ENCODE data around the gene KIDINS220. TPM values are rescaled to one million over a fixed set of nuclear protein-coding genes. Genes with fewer than 3 reads are reported as not detected.

Gene KIDINS220
- total RNA-seq, 1 donor from 2014 or later, result 47.8 TPM

DNA sequence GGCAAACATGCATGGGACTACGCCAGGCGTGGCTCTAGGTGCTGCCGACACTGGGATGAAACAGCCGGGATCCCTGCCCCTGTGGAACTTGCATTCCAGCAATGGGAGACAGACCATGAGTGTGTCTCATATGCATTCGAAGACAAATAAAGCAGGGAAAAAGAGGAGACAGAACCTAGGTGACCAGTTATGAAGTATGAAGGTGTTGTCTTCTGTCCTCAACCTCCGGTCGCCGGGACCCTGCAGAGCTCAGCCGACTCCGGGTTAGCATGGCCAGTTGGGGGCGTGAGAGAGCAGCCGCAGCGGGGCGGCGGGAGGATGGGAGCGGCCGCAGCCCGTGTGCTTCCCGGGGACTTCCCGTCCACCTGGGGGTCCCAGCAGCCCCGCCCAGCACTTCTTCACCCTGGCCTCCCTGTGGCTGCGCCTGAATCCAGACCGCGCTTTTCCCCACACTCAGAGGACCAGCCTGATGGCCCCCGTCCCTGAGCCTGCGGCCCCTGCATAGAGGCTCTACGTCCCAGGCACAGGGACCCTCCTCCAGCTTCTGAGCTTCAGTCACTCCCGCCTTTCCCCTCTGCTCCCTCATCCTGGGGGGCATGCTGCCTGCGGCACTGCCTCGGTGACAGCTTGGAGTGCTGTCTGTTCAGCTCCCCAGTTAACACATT, 144.1 kb downstream of the KIDINS220 start:
- Histone ChIP-seq H3K79me2 (ENCODE audit: insufficient read depth, low read length) (no peaks in the 10 kb centered on the region), H3K4me1 (ENCODE audit: insufficient read depth, low read length) (no peaks in the 10 kb centered on the region), H3K4me3 (ENCODE audit: insufficient read depth, low read depth, low read length) (no peak overlapping the region), H3K36me3 (ENCODE audit: insufficient read depth, low read length) (no peaks in the 10 kb centered on the region), H3K9ac (ENCODE audit: low read length) (no peak overlapping the region), H4K20me1 (ENCODE audit: insufficient read depth, low read length) (no peaks in the 10 kb centered on the region), H3K27me3 (ENCODE audit: insufficient read depth, low read length) (no peaks in the 10 kb centered on the region), H3K4me2 (ENCODE audit: low read length) (peak overlapping the region; percentile 50), H3K27ac (ENCODE audit: low read depth, low read length) (no peak overlapping the region), H2AFZ (ENCODE audit: low read depth, low read length) (peak overlapping the region; percentile 46), H3K9me3 (ENCODE audit: insufficient read depth, low read depth, low read length) (no peaks in the 10 kb centered on the region)
- H3K27me3 Mint-ChIP-seq (ENCODE audit: low read depth, unreplicated experiment), result peaks cover 12% of the 10 kb centered on the region
- no peak overlapping the region for H3K4me3 Mint-ChIP-seq (ENCODE audit: unreplicated experiment)
- H3K27ac Mint-ChIP-seq (ENCODE audit: unreplicated experiment), result no peak overlapping the region
- H3K36me3 Mint-ChIP-seq (ENCODE audit: low read depth, unreplicated experiment), result no peaks in the 10 kb centered on the region
- DNase-seq (ENCODE audit: low read depth), result no peak
- TF ChIP-seq, protein P1, sequence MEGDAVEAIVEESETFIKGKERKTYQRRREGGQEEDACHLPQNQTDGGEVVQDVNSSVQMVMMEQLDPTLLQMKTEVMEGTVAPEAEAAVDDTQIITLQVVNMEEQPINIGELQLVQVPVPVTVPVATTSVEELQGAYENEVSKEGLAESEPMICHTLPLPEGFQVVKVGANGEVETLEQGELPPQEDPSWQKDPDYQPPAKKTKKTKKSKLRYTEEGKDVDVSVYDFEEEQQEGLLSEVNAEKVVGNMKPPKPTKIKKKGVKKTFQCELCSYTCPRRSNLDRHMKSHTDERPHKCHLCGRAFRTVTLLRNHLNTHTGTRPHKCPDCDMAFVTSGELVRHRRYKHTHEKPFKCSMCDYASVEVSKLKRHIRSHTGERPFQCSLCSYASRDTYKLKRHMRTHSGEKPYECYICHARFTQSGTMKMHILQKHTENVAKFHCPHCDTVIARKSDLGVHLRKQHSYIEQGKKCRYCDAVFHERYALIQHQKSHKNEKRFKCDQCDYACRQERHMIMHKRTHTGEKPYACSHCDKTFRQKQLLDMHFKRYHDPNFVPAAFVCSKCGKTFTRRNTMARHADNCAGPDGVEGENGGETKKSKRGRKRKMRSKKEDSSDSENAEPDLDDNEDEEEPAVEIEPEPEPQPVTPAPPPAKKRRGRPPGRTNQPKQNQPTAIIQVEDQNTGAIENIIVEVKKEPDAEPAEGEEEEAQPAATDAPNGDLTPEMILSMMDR (IDR thresholded peaks at IDR 0.05; ENCODE audit: insufficient read depth, low read depth, low read length), result peak; percentile 38
- TF ChIP-seq EZH2 (IDR thresholded peaks at IDR 0.05; ENCODE audit: insufficient read depth, low read length), result no peak
- FAIRE-seq, result no peak
- H3K4me1 Mint-ChIP-seq (ENCODE audit: low read depth, unreplicated experiment), result peaks cover 4% of the 10 kb centered on the region
- peaks cover 8% of the 10 kb centered on the region for H3K9me3 Mint-ChIP-seq (ENCODE audit: unreplicated experiment)

DNA sequence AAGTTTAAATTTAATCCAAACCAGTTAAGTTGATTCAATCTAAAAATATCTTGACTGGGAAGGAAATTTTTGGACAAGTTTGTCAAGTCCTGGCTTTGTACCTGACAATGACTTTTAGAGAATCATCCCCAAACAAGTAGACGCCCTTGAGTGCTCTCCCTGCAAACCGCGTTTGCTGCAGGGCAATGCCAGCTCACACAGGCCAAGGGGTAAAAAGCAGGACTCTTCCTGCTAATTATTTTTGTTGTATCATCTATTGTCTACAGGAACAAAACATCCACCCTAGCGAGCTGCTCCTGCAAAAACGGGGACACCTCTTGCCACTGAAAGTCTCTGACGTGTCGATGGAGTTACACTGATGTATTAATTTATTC, 144.6 kb downstream of the KIDINS220 start:
- Histone ChIP-seq H3K27me3 (ENCODE audit: insufficient read depth, low read length) (no peaks in the 10 kb centered on the region), H3K27ac (ENCODE audit: low read depth, low read length) (no peak overlapping the region), H3K4me1 (ENCODE audit: insufficient read depth, low read length) (no peaks in the 10 kb centered on the region), H2AFZ (ENCODE audit: low read depth, low read length) (peak overlapping the region; percentile 46), H4K20me1 (ENCODE audit: insufficient read depth, low read length) (no peaks in the 10 kb centered on the region), H3K36me3 (ENCODE audit: insufficient read depth, low read length) (no peaks in the 10 kb centered on the region), H3K9me3 (ENCODE audit: insufficient read depth, low read depth, low read length) (no peaks in the 10 kb centered on the region), H3K79me2 (ENCODE audit: insufficient read depth, low read length) (no peaks in the 10 kb centered on the region), H3K4me2 (ENCODE audit: low read length) (peak overlapping the region; percentile 50), H3K4me3 (ENCODE audit: insufficient read depth, low read depth, low read length) (no peak overlapping the region), H3K9ac (ENCODE audit: low read length) (no peak overlapping the region)
- H3K36me3 Mint-ChIP-seq (ENCODE audit: low read depth, unreplicated experiment), result no peaks in the 10 kb centered on the region
- no peak for FAIRE-seq
- DNase-seq (ENCODE audit: low read depth), result no peak
- H3K9me3 Mint-ChIP-seq (ENCODE audit: unreplicated experiment), result peaks cover 6% of the 10 kb centered on the region
- H3K4me1 Mint-ChIP-seq (ENCODE audit: low read depth, unreplicated experiment), result peaks cover 4% of the 10 kb centered on the region
- H3K27ac Mint-ChIP-seq (ENCODE audit: unreplicated experiment), result no peak overlapping the region
- no peak for TF ChIP-seq EZH2 (IDR thresholded peaks at IDR 0.05; ENCODE audit: insufficient read depth, low read length)
- TF ChIP-seq, protein P1 (IDR thresholded peaks at IDR 0.05; ENCODE audit: insufficient read depth, low read depth, low read length), result no peak
- H3K27me3 Mint-ChIP-seq (ENCODE audit: low read depth, unreplicated experiment), result peaks cover 12% of the 10 kb centered on the region
- no peak overlapping the region for H3K4me3 Mint-ChIP-seq (ENCODE audit: unreplicated experiment)

DNA sequence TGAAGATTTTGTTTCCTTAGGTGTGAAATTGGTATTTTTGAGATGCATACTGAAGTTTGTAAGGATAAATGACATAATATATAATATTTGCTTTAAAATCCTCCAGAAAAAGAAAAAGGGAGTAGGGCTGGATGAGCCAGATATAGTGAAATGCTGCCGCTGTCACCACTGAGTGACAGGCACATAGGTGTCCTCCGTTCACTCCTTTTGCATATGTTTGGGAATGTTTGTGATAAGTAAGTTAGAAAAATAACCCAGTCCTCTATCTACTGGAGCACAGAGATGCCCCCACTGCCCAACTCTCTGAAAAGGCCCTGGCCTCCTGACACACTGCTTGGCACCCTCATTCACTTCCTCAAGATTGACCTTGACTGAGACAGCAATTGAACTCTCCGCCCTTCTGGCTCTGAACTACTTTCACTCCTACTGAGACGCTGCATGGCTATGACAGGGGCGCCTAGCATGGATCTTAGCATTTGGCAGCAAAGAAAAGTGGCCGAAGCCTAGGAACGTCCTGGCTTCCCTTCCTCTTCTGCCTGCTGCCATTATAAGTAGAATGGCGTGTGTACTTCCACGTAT, 145.5 kb downstream of the KIDINS220 start:
- Histone ChIP-seq H3K9ac (ENCODE audit: low read length) (no peak overlapping the region), H3K36me3 (ENCODE audit: insufficient read depth, low read length) (no peaks in the 10 kb centered on the region), H4K20me1 (ENCODE audit: insufficient read depth, low read length) (no peaks in the 10 kb centered on the region), H3K27ac (ENCODE audit: low read depth, low read length) (no peak overlapping the region), H3K4me3 (ENCODE audit: insufficient read depth, low read depth, low read length) (no peak overlapping the region), H2AFZ (ENCODE audit: low read depth, low read length) (no peak overlapping the region), H3K4me2 (ENCODE audit: low read length) (no peak overlapping the region), H3K4me1 (ENCODE audit: insufficient read depth, low read length) (no peaks in the 10 kb centered on the region), H3K79me2 (ENCODE audit: insufficient read depth, low read length) (no peaks in the 10 kb centered on the region), H3K27me3 (ENCODE audit: insufficient read depth, low read length) (no peaks in the 10 kb centered on the region), H3K9me3 (ENCODE audit: insufficient read depth, low read depth, low read length) (no peaks in the 10 kb centered on the region)
- Mint-ChIP-seq H3K27ac (ENCODE audit: unreplicated experiment) (no peak overlapping the region), H3K27me3 (ENCODE audit: low read depth, unreplicated experiment) (peaks cover 7% of the 10 kb centered on the region), H3K4me1 (ENCODE audit: low read depth, unreplicated experiment) (peaks cover 4% of the 10 kb centered on the region), H3K4me3 (ENCODE audit: unreplicated experiment) (no peak overlapping the region), H3K9me3 (ENCODE audit: unreplicated experiment) (peaks cover under 1% of the 10 kb centered on the region), H3K36me3 (ENCODE audit: low read depth, unreplicated experiment) (no peaks in the 10 kb centered on the region)
- DNase-seq (ENCODE audit: low read depth), result no peak
- TF ChIP-seq, protein P1 (IDR thresholded peaks at IDR 0.05; ENCODE audit: insufficient read depth, low read depth, low read length), result no peak
- TF ChIP-seq EZH2 (IDR thresholded peaks at IDR 0.05; ENCODE audit: insufficient read depth, low read length), result no peak
- FAIRE-seq, result no peak
